Activated naive CD8-positive, alpha-beta T cell treated with anti-CD3 and anti-CD28 coated beads for 36 hours (primary cell): ENCODE results near the gene ST8SIA1. TPM values are rescaled to one million over a fixed set of nuclear protein-coding genes. Genes with fewer than 3 reads are reported as not detected.

ENCODE experiments used
- DNase-seq: peaks from one replicate; pipeline ENCODE4 v3.0.0; 2021
- H3K27ac Mint-ChIP-seq: one replicate; pipeline ENCODE4 v1.8.0; 2022; ENCODE audit warnings: mild to moderate bottlenecking, moderate library complexity, mixed read lengths
- H3K27me3 Mint-ChIP-seq: one replicate; pipeline ENCODE4 v1.8.0; 2022; ENCODE audit warnings: mild to moderate bottlenecking, mixed read lengths
- H3K36me3 Mint-ChIP-seq: one replicate; pipeline ENCODE4 v1.8.0; 2021; ENCODE audit warnings: mild to moderate bottlenecking, mixed read lengths
- H3K4me1 Mint-ChIP-seq: one replicate; pipeline ENCODE4 v1.8.0; 2021; ENCODE audit warnings: mixed read lengths
- H3K4me3 Mint-ChIP-seq: one replicate; pipeline ENCODE4 v1.8.0; 2022; ENCODE audit warnings: mild to moderate bottlenecking, moderate library complexity, mixed read lengths
- H3K9me3 Mint-ChIP-seq: one replicate; pipeline ENCODE4 v1.8.0; 2022; ENCODE audit warnings: mixed read lengths
- total RNA-seq, 2 experiments: library from RNA; stranded (reverse); gene quantifications; one replicate each; pipeline ENCODE4 v1.2.3, GENCODE V29; 2021

Gene ST8SIA1
- total RNA-seq, 2 experiments from 2014 or later: 0.28 to 0.49 TPM

- no peaks in the 10 kb centered on the region for H3K9me3 Mint-ChIP-seq
- no peak overlapping the region for H3K4me3 Mint-ChIP-seq
- H3K27ac Mint-ChIP-seq: no peak overlapping the region
- peaks cover 4% of the 10 kb centered on the region for H3K27me3 Mint-ChIP-seq
- no peaks in the 10 kb centered on the region for H3K36me3 Mint-ChIP-seq
- no peak for DNase-seq
- peaks cover 8% of the 10 kb centered on the region for H3K4me1 Mint-ChIP-seq
Measured at GRCh38 chr12:22250762-22251161, 83.7 kb downstream of the ST8SIA1 start.

GRCh38 chr12:22248571-22249115 lies 85.9 kb downstream of the ST8SIA1 start:
- no peak for DNase-seq
- peaks cover 8% of the 10 kb centered on the region for H3K4me1 Mint-ChIP-seq
- peaks cover 4% of the 10 kb centered on the region for H3K27me3 Mint-ChIP-seq
- no peak overlapping the region for H3K4me3 Mint-ChIP-seq
- no peaks in the 10 kb centered on the region for H3K36me3 Mint-ChIP-seq
- H3K9me3 Mint-ChIP-seq: no peaks in the 10 kb centered on the region
- no peak overlapping the region for H3K27ac Mint-ChIP-seq

DNA sequence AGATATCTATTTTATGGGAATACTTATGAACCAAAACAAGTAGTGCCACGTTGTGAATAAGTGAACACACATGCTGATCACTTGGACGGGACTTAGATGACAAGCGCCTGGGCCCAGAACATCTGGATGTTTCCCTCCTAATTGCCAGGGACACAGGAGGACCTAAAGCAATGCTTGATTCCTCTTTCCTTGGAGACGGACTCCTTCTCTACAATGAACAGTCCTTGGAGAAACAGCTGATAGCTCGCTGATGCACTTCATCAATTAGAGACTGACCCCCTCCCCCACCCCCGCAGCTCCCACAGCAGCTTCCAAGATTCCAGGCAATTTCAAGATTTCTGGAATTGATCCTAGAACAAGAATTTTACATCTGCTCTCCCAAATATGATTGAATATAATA lies 86.4 kb downstream of the ST8SIA1 start:
- H3K27ac Mint-ChIP-seq: no peak overlapping the region

GRCh38 chr12:22246217-22246846 lies 88.2 kb downstream of the ST8SIA1 start:
- no peaks in the 10 kb centered on the region for H3K36me3 Mint-ChIP-seq
- H3K4me3 Mint-ChIP-seq: no peak overlapping the region
- peaks cover 8% of the 10 kb centered on the region for H3K4me1 Mint-ChIP-seq
- H3K27ac Mint-ChIP-seq: no peak overlapping the region
- H3K27me3 Mint-ChIP-seq: peaks cover 4% of the 10 kb centered on the region
- no peak for DNase-seq
- H3K9me3 Mint-ChIP-seq: no peaks in the 10 kb centered on the region

More for the DNA sequence above, 86.4 kb downstream of the ST8SIA1 start:
- H3K36me3 Mint-ChIP-seq: no peaks in the 10 kb centered on the region
- peaks cover 4% of the 10 kb centered on the region for H3K27me3 Mint-ChIP-seq
- H3K4me3 Mint-ChIP-seq: no peak overlapping the region
- no peaks in the 10 kb centered on the region for H3K9me3 Mint-ChIP-seq
- peaks cover 8% of the 10 kb centered on the region for H3K4me1 Mint-ChIP-seq
- no peak for DNase-seq

GRCh38 chr12:22242726-22243125 lies 91.8 kb downstream of the ST8SIA1 start:
- Mint-ChIP-seq H3K9me3 (no peaks in the 10 kb centered on the region), H3K36me3 (no peaks in the 10 kb centered on the region), H3K4me1 (no peaks in the 10 kb centered on the region), H3K27ac (no peak overlapping the region), H3K4me3 (no peak overlapping the region), H3K27me3 (no peaks in the 10 kb centered on the region)
- no peak for DNase-seq

DNA sequence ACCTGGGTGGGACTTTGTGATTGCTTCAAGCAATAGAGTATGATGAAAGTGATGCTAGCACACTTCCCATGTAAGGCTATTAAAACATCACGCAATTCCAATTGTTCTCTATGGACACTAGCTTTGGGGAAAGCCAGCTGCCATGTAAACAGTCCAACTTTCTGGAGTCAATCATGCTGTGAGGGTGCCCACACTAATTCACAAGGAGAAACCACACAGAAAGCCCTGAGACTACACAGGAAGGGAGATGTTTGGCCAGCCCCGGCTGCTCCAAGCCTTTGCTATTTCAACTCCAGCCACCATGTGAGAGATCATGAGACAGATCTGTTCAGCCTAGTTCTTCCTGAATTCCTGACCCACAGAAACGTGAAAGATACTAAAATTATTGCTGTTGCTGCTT lies 96.3 kb downstream of the ST8SIA1 start:
- DNase-seq: no peak
- H3K27ac Mint-ChIP-seq: no peak overlapping the region
- no peaks in the 10 kb centered on the region for H3K4me1 Mint-ChIP-seq
- H3K36me3 Mint-ChIP-seq: no peaks in the 10 kb centered on the region
- no peaks in the 10 kb centered on the region for H3K27me3 Mint-ChIP-seq
- no peaks in the 10 kb centered on the region for H3K9me3 Mint-ChIP-seq
- no peak overlapping the region for H3K4me3 Mint-ChIP-seq

GRCh38 chr12:22234561-22234960 lies 99.9 kb downstream of the ST8SIA1 start:
- no peak overlapping the region for H3K4me3 Mint-ChIP-seq
- H3K4me1 Mint-ChIP-seq: no peaks in the 10 kb centered on the region
- no peaks in the 10 kb centered on the region for H3K27me3 Mint-ChIP-seq
- no peak overlapping the region for H3K27ac Mint-ChIP-seq
- no peaks in the 10 kb centered on the region for H3K9me3 Mint-ChIP-seq
- H3K36me3 Mint-ChIP-seq: no peaks in the 10 kb centered on the region
- DNase-seq: no peak

GRCh38 chr12:22231836-22232235 lies 102.7 kb downstream of the ST8SIA1 start:
- H3K4me1 Mint-ChIP-seq: no peaks in the 10 kb centered on the region
- H3K36me3 Mint-ChIP-seq: no peaks in the 10 kb centered on the region
- no peak overlapping the region for H3K4me3 Mint-ChIP-seq
- H3K27me3 Mint-ChIP-seq: no peaks in the 10 kb centered on the region
- H3K27ac Mint-ChIP-seq: no peak overlapping the region
- no peaks in the 10 kb centered on the region for H3K9me3 Mint-ChIP-seq
- no peak for DNase-seq

GRCh38 chr12:22231078-22231477 lies 103.4 kb downstream of the ST8SIA1 start:
- no peaks in the 10 kb centered on the region for H3K4me1 Mint-ChIP-seq
- no peak overlapping the region for H3K4me3 Mint-ChIP-seq
- no peaks in the 10 kb centered on the region for H3K36me3 Mint-ChIP-seq
- no peak overlapping the region for H3K27ac Mint-ChIP-seq
- no peak for DNase-seq
- H3K27me3 Mint-ChIP-seq: no peaks in the 10 kb centered on the region
- no peaks in the 10 kb centered on the region for H3K9me3 Mint-ChIP-seq

DNA sequence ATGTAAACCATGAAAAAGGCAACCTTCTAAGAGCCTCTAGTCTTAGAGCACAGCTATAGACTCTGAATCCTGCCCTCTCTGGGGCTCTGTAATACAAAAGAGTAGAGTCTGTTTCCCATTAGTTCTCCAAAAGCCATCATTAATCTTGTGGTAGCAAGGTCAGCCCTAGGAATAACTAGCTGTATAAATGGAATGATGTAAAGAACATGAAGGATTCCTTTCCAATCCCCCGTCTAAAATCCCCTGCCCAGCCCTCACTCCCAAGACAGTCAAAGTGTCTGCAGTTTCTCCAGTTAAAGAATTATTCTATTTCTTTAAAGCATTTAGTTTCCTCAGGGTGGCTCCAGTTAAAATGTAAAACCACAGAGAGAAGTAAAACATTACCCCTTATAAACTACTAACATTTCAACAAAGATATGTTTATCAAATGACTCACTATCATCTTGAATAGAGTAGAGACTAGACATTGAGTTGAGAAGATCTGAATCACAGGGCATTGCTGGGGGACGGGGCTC lies 104.2 kb downstream of the ST8SIA1 start:
- Mint-ChIP-seq H3K27ac (no peak overlapping the region), H3K9me3 (no peaks in the 10 kb centered on the region), H3K27me3 (no peaks in the 10 kb centered on the region), H3K36me3 (no peaks in the 10 kb centered on the region), H3K4me3 (no peak overlapping the region), H3K4me1 (no peaks in the 10 kb centered on the region)
- DNase-seq: no peak

- H3K4me3 Mint-ChIP-seq: no peak overlapping the region
- H3K4me1 Mint-ChIP-seq: no peaks in the 10 kb centered on the region
- DNase-seq: no peak
- no peaks in the 10 kb centered on the region for H3K9me3 Mint-ChIP-seq
- H3K27ac Mint-ChIP-seq: no peak overlapping the region
- H3K27me3 Mint-ChIP-seq: no peaks in the 10 kb centered on the region
- no peaks in the 10 kb centered on the region for H3K36me3 Mint-ChIP-seq
Measured at GRCh38 chr12:22229652-22230279, 104.7 kb downstream of the ST8SIA1 start.

- H3K4me1 Mint-ChIP-seq: no peaks in the 10 kb centered on the region
- H3K27ac Mint-ChIP-seq: no peak overlapping the region
- no peaks in the 10 kb centered on the region for H3K9me3 Mint-ChIP-seq
- H3K27me3 Mint-ChIP-seq: no peaks in the 10 kb centered on the region
- H3K4me3 Mint-ChIP-seq: no peak overlapping the region
- DNase-seq: no peak
- H3K36me3 Mint-ChIP-seq: no peaks in the 10 kb centered on the region
Measured at GRCh38 chr12:22228022-22228875, 106.3 kb downstream of the ST8SIA1 start.

- H3K4me3 Mint-ChIP-seq: no peak overlapping the region
- H3K4me1 Mint-ChIP-seq: no peaks in the 10 kb centered on the region
- H3K27ac Mint-ChIP-seq: no peak overlapping the region
- H3K27me3 Mint-ChIP-seq: no peaks in the 10 kb centered on the region
- no peaks in the 10 kb centered on the region for H3K36me3 Mint-ChIP-seq
- H3K9me3 Mint-ChIP-seq: no peaks in the 10 kb centered on the region
- no peak for DNase-seq
Measured at GRCh38 chr12:22223356-22223755, 111.2 kb downstream of the ST8SIA1 start.

DNA sequence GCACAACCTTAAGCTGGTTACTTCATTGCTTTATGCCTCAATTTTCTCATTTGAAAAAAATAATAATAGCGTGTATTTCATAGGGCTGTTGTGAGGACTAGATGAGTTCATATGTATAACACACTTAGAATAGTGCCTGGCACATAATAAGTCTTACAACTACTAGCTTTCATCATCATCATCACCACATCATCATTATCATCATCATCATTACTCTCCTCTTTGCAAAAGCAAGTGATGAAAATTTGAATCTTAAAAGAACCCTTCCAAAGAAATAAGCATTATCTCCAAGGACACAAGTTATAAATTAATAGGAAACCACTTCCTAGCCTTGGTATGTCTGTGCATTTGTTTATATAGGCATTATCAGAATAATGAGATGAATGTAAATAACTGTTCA lies 117.0 kb downstream of the ST8SIA1 start:
- Mint-ChIP-seq H3K36me3 (no peaks in the 10 kb centered on the region), H3K27ac (no peak overlapping the region), H3K4me3 (no peak overlapping the region), H3K9me3 (no peaks in the 10 kb centered on the region), H3K4me1 (no peaks in the 10 kb centered on the region), H3K27me3 (peaks cover 4% of the 10 kb centered on the region)
- DNase-seq: no peak
